ENCODE measurements around the gene OXCT2. TPM values are rescaled to one million over a fixed set of nuclear protein-coding genes. Genes with fewer than 3 reads are reported as not detected.

OXCT2 gene
- total RNA-seq (2022; extraction: Qiagen RNA extraction) = 0.39 to 0.72 TPM (median 0.62 TPM) in 5 replicates

GRCh38 chr1:39771022-39771532 lies at the start of gene OXCT2:
OXCT2 (minus strand) TSS chr1:39771348; CDS start chr1:39771255, 93 bp downstream.

DNA sequence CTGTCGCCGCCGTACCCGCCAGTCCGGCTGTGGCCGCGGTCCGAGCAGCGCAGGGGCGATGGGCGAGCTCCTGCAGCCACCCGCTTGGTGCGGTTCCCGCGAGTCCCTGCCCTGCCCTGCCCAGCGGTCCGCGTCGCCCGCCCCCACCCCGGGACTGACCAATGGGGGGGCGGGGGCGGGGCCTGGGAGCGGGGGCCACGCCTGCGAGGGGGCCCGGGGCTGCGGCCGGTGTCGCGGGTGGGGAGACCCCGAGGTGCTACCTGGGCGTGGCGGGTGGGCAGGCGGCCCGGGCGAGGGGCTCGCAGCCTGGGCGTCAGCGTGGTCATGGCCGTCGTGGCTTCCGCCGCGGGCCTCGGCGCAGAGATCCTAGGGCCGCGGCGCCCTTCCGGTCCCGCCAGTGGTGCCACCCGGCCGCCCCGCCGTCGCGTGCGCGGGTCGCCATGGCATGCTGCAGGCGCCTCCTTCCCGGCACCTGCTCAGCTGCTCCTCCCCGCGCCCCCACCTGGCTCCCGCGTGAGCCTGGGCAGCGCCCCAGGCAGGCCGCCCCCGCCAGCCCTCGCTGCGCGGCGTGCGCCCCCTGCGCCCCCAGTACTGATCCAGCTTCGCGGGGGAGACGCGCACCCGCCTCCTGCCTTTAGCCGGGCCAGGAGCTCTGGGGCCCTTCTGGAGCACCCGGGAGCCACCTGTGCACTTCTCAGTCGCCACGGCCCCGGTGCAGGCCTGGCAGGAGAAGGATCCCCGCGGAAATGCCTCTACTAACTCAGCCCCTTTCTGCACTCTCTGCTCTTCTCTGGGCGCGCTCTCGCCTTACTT lies 17.8 kb upstream of the OXCT2 start, which contains the start of gene BMP8B:
Gene BMP8B (minus strand): TSS at position 108 of the 813 bp plus-strand sequence. CDS start 380 bp downstream, outside the sequence.

GRCh38 chr1:39738622-39739366 lies 32.4 kb downstream of the OXCT2 start, which contains the start of gene PPIE:
PPIE (plus strand) TSS chr1:39738882; CDS start chr1:39738901, 19 bp downstream.

Other genes starting within 250 kb of the OXCT2 start
- 114 to 158 TPM (median 120 TPM) in 5 replicates for gene PABPC4, start 194.6 kb downstream of the OXCT2 start, total RNA-seq (2022; extraction: Qiagen RNA extraction)
- 2.8 to 4.0 TPM (median 3.6 TPM) in 5 replicates for gene HEYL, start 131.7 kb downstream of the OXCT2 start, total RNA-seq (2022; extraction: Qiagen RNA extraction)
- gene NT5C1A, start 99.2 kb downstream of the OXCT2 start, total RNA-seq (2022; extraction: Qiagen RNA extraction) = not detected in 5 replicates
- gene HPCAL4, start 79.9 kb downstream of the OXCT2 start, total RNA-seq (2022; extraction: Qiagen RNA extraction) = 0.21 to 0.34 TPM (median 0.26 TPM) in 5 replicates
- gene PPIE, start 32.5 kb downstream of the OXCT2 start, total RNA-seq (2022; extraction: Qiagen RNA extraction) = 36.5 to 39.9 TPM (median 36.8 TPM) in 5 replicates
- gene BMP8B, start 17.5 kb upstream of the OXCT2 start, total RNA-seq (2022; extraction: Qiagen RNA extraction) = 4.2 to 5.9 TPM (median 5.2 TPM) in 5 replicates
- 14.9 to 16.1 TPM (median 15.5 TPM) in 5 replicates for gene TRIT1, start 112.2 kb upstream of the OXCT2 start, total RNA-seq (2022; extraction: Qiagen RNA extraction)
- 1.1 to 1.9 TPM (median 1.6 TPM) in 5 replicates for gene MYCL, start 130.6 kb upstream of the OXCT2 start, total RNA-seq (2022; extraction: Qiagen RNA extraction)
- 8.4 to 11.4 TPM (median 10.4 TPM) in 5 replicates for gene MFSD2A, start 183.8 kb upstream of the OXCT2 start, total RNA-seq (2022; extraction: Qiagen RNA extraction)

Data from A549 treated with dexamethasone at 1 μM for 4 hours (cell line).